ENCODE data around the gene APPL1. TPM values are rescaled to one million over a fixed set of nuclear protein-coding genes. Genes with fewer than 3 reads are reported as not detected.

The APPL1 gene
- total RNA-seq (10 to 100 TPM; 31.4 to 46.1 (median 36.2) TPM), polyA plus RNA-seq (10 to 100 TPM in 1 of 2 donors, 1 to 10 TPM in 1; 8.7 to 13.0 TPM)

- no peak for TF ChIP-seq CTCF (IDR thresholded peaks at IDR 0.05)
- DNase-seq, result peak; percentile 88 to 97 (median 92)
- Histone ChIP-seq H3K4me1 (peaks cover 8 to 34% (median 29%) of the 10 kb centered on the region in 3 donors), H3K4me3 (peak within 1 kb of the TSS; percentile 57 to 89 (median 70)), H3K27me3 (no peaks in the 10 kb centered on the region), H3K27ac (peak within 1 kb of the TSS; percentile 91 to 97 (median 94)), H3K36me3 (no peaks in the 10 kb centered on the region), H3K9me3 (no peaks in the 10 kb centered on the region)
- 1% methylated on average over 66 to 71 of the region's 71 CpGs for WGBS, 2 donors
- intact Hi-C loops (cut with DNase I), result loop anchor here in 2 of 3 donors (10.0 kb wide), 2 partner anchors 123 to 133 kb away; no protein-coding TSS in a partner anchor
- peak; percentile 92 to 96 (median 93) for ATAC-seq
- FAIRE-seq, result no peak
These were observed at the start of gene APPL1 for GRCh38 chr3:57227204-57227929. Gene APPL1, plus strand, starts transcription at chr3:57227729. Its CDS starts 155 bp downstream, at chr3:57227884.

- intact Hi-C loops (cut with DNase I), result no loop called here
- peak overlapping the region in 1 of 4 donors; percentile 3 for H3K27ac ChIP-seq
- FAIRE-seq, result no peak
These were observed 47.7 kb upstream of the APPL1 start for GRCh38 chr3:57179580-57180410.

GRCh38 chr3:57184526-57184925 lies 43.0 kb upstream of the APPL1 start:
- Histone ChIP-seq H3K4me1 (no peaks in the 10 kb centered on the region), H3K36me3 (no peaks in the 10 kb centered on the region), H3K27me3 (no peaks in the 10 kb centered on the region), H3K9me3 (no peaks in the 10 kb centered on the region), H3K27ac (no peak overlapping the region), H3K4me3 (no peak overlapping the region)
- intact Hi-C loops (cut with DNase I), result no loop called here
- FAIRE-seq (no peak), ATAC-seq (no peak), DNase-seq (no peak)
- 70 to 72% methylated on average over 6 of the region's 6 CpGs for WGBS, 2 donors
- no peak for TF ChIP-seq CTCF (IDR thresholded peaks at IDR 0.05)

More at GRCh38 chr3:57179580-57180410, 47.7 kb upstream of the APPL1 start:
- Histone ChIP-seq H3K36me3 (no peaks in the 10 kb centered on the region), H3K27me3 (no peaks in the 10 kb centered on the region), H3K9me3 (no peaks in the 10 kb centered on the region), H3K4me1 (no peaks in the 10 kb centered on the region), H3K4me3 (no peak overlapping the region)
- peak in 3 of 4 donors; percentile 27 to 67 (median 67) for ATAC-seq
- TF ChIP-seq CTCF (IDR thresholded peaks at IDR 0.05), result no peak
- DNase-seq, result no peak
- WGBS, 2 donors, result 48 to 61% methylated on average over 5 of the region's 5 CpGs

GRCh38 chr3:57192028-57192427 lies 35.5 kb upstream of the APPL1 start:
- ATAC-seq, result no peak
- intact Hi-C loops (cut with DNase I), result no loop called here
- Histone ChIP-seq H3K27me3 (no peaks in the 10 kb centered on the region), H3K9me3 (no peaks in the 10 kb centered on the region), H3K36me3 (no peaks in the 10 kb centered on the region), H3K4me1 (no peaks in the 10 kb centered on the region), H3K27ac (no peak overlapping the region), H3K4me3 (no peak overlapping the region)
- WGBS, 2 donors, result 88 to 99% methylated on average over 3 of the region's 3 CpGs
- FAIRE-seq, result peak; percentile 17
- DNase-seq, result no peak
- TF ChIP-seq CTCF (IDR thresholded peaks at IDR 0.05), result no peak

All from pancreas (tissue), 10 donors.